ENCODE measurements around the gene TMEM81. TPM values are rescaled to one million over a fixed set of nuclear protein-coding genes. Genes with fewer than 3 reads are reported as not detected.
A peak's percentile ranks its signal among the peaks of the same experiment; 100 is the strongest.

TMEM81 gene
- total and polyA plus RNA-seq, 10 donors: 2.4 to 5.4 (median 3.4) TPM

- Histone ChIP-seq H3K36me3 (no peaks in the 10 kb centered on the region), H3K27me3 (replicated peaks in 1 of 7) (peaks cover 0 to 64% (median 30%) of the 10 kb centered on the region in 7 donors), H3K9me3 (no peaks in the 10 kb centered on the region), H3K4me1 (peaks cover 0 to 13% (median 8%) of the 10 kb centered on the region in 6 donors), H3K4me3 (peak overlapping the region in 1 of 8 donors; percentile 21), H3K27ac (no peak overlapping the region)
- DNase-seq: no peak
- WGBS, 5 donors: 62 to 70% (median 66%) methylated on average over 9 to 16 of the region's 16 CpGs
- no peak for TF ChIP-seq CTCF (IDR thresholded peaks at IDR 0.05 in 8 of 11, conservative IDR thresholded peaks at IDR 0.05 in 3 of 11)
- TF ChIP-seq POLR2AphosphoS5 (IDR thresholded peaks at IDR 0.05): no peak
- intact Hi-C loops (cut with DNase I; ENCODE audit: low total_unique reads): no loop called here
Measured at GRCh38 chr1:205041998-205042910, 42.0 kb downstream of the TMEM81 start.

- no peak overlapping the region for H3K4me3 ChIP-seq
- H3K9me3 ChIP-seq: no peaks in the 10 kb centered on the region
- H3K36me3 ChIP-seq: no peaks in the 10 kb centered on the region
- peaks cover 0 to 53% (median 30%) of the 10 kb centered on the region in 7 donors for H3K27me3 ChIP-seq (replicated peaks in 1 of 7)
- intact Hi-C loops (cut with DNase I; ENCODE audit: low total_unique reads): no loop called here
- DNase-seq: no peak
- WGBS, 5 donors: 17 to 42% (median 37%) methylated on average over 4 of the region's 4 CpGs
- no peak overlapping the region for H3K27ac ChIP-seq
- no peak for TF ChIP-seq CTCF (IDR thresholded peaks at IDR 0.05 in 8 of 11, conservative IDR thresholded peaks at IDR 0.05 in 3 of 11)
- TF ChIP-seq POLR2A (IDR thresholded peaks at IDR 0.05): no peak
- no peak for TF ChIP-seq POLR2AphosphoS5 (IDR thresholded peaks at IDR 0.05)
- peaks cover 0 to 13% (median 8%) of the 10 kb centered on the region in 6 donors for H3K4me1 ChIP-seq
Measured at GRCh38 chr1:205041001-205041715, 43.1 kb downstream of the TMEM81 start.

GRCh38 chr1:205038132-205038786 lies 46.0 kb downstream of the TMEM81 start:
- H3K27me3 ChIP-seq (replicated peaks in 1 of 7): peaks cover 0 to 26% (median 17%) of the 10 kb centered on the region in 7 donors
- H3K27ac ChIP-seq: no peak overlapping the region
- H3K9me3 ChIP-seq: no peaks in the 10 kb centered on the region
- intact Hi-C loops (cut with DNase I; ENCODE audit: low total_unique reads): no loop called here
- no peak for DNase-seq
- TF ChIP-seq POLR2AphosphoS5 (IDR thresholded peaks at IDR 0.05) (no peak), CTCF (IDR thresholded peaks at IDR 0.05 in 8 of 11, conservative IDR thresholded peaks at IDR 0.05 in 3 of 11) (no peak), POLR2A (IDR thresholded peaks at IDR 0.05) (no peak)
- H3K4me1 ChIP-seq: peaks cover 0 to 9% (median 7%) of the 10 kb centered on the region in 6 donors
- H3K36me3 ChIP-seq: no peaks in the 10 kb centered on the region
- WGBS, 5 donors: 75 to 85% (median 77%) methylated on average over 6 of the region's 6 CpGs
- H3K4me3 ChIP-seq: no peak overlapping the region

Data from spleen (tissue), 11 donors.